Activated CD8-positive, alpha-beta memory T cell treated with anti-CD3 and anti-CD28 coated beads, Interleukin-2, amount 10 ng/mL, durations not matched to agents 7 days and 5 days (primary cell): ENCODE data around the gene NPRL2. TPM values are rescaled to one million over a fixed set of nuclear protein-coding genes. Genes with fewer than 3 reads are reported as not detected.

Experiments used
- ATAC-seq: fragments of 150-1000 bp; cut with Tn5 transposase; one replicate; pipeline ENCODE4 v1.10.0; 2021; ENCODE audit warnings: moderate library complexity
- CTCF ChIA-PET: fragments of 350-600 bp; sonication (Branson Sonifier 250); formaldehyde crosslinking; loops from one replicate; lab custom pipeline; 2021; ENCODE audit warnings: antibody characterized with exemption; lab: Charles Lee
- DNase-seq: peaks from one replicate; pipeline ENCODE4 v3.0.0-alpha.2; 2020
- H3K27ac Mint-ChIP-seq: one replicate; pipeline ENCODE4 v1.8.0; 2021; ENCODE audit warnings: mild to moderate bottlenecking, mixed read lengths
- H3K27me3 Mint-ChIP-seq: one replicate; pipeline ENCODE4 v1.8.0; 2021; ENCODE audit warnings: mixed read lengths
- H3K36me3 Mint-ChIP-seq: one replicate; pipeline ENCODE4 v1.8.0; 2021; ENCODE audit warnings: mild to moderate bottlenecking, mixed read lengths
- H3K4me1 Mint-ChIP-seq: one replicate; pipeline ENCODE4 v1.8.0; 2021; ENCODE audit warnings: mixed read lengths
- H3K4me3 Mint-ChIP-seq: one replicate; pipeline ENCODE4 v1.8.0; 2021; ENCODE audit warnings: mild to moderate bottlenecking, moderate library complexity, mixed read lengths
- H3K9me3 Mint-ChIP-seq: one replicate; pipeline ENCODE4 v1.8.0; 2022; ENCODE audit warnings: low read depth, mixed read lengths
- total RNA-seq, 2 experiments: library from RNA; stranded (reverse); gene quantifications; one replicate each; pipeline ENCODE4 v1.2.3, GENCODE V29; 2021

The NPRL2 gene
- total RNA-seq, 2 experiments from 2014 or later = 45.3 to 49.7 TPM

DNA sequence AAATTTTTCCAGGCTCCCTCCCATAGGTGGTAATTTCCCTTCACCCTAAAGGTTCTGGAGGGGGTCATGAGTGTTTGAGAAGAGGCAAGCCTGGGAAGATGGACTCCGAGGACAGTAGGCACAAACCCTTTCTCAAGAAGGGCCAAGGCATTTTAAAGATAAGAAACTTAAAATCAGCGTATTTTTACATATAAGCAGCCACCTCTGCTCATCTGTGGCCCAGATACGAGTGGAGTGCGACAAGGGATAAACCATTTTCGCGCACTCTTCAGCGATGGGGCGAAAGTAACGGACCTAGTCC is 10.5 kb downstream of the NPRL2 start:
- peaks cover 44% of the 10 kb centered on the region for H3K36me3 Mint-ChIP-seq
- CTCF ChIA-PET = interaction anchor here (0.7 to 9.2 kb wide), 11 partner anchors 9 to 270 kb away, joined by 3 to 91 read pairs (median 6); partner anchors contain the start of genes CISH, HYAL2, HYAL3 and NAA80

DNA sequence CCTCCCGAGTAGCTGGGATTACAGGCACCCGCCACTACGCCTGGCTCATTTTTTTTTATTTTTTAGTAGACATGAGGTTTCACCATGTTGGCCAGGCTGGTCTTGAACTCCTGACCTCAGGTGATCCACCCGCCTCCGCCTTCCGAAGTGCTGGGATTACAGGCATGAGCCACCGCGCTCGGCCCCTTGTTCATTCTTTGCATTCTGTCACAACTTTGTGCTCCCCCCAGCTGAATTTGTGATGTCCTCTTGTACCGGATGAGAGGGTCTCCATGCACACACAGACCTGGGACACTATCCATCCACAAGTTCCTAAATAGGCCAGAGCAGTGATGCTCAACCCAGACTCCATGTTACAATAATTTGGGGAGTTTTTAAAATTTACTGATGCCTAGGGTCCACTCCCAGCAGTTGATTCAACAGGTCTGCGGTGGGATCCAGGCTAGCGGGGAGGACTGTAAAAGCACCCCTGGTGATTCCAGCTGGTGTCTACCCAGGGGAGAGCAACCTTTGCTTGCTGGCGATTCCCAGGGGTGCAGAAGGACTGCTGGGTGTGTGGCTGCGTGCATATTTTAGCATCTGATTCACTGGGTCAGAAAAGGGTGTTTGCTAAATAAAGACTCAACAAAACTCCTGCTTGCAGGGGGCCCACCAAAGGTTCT is 11.0 kb downstream of the NPRL2 start:
- Mint-ChIP-seq H3K4me3 (peak overlapping the region; percentile 92), H3K27me3 (no peaks in the 10 kb centered on the region), H3K36me3 (peaks cover 46% of the 10 kb centered on the region), H3K9me3 (no peaks in the 10 kb centered on the region), H3K27ac (peak overlapping the region; percentile 94), H3K4me1 (peaks cover 49% of the 10 kb centered on the region)
- CTCF ChIA-PET = interaction anchor here (0.7 to 9.2 kb wide), 10 partner anchors 10 to 271 kb away, joined by 3 to 91 read pairs (median 8); partner anchors contain the start of genes CISH, CYB561D2, HYAL2 and HYAL3
- no peak for DNase-seq
- no peak for ATAC-seq

More for the DNA sequence above, 10.5 kb downstream of the NPRL2 start:
- DNase-seq (no peak), ATAC-seq (no peak)
- Mint-ChIP-seq H3K4me1 (peaks cover 49% of the 10 kb centered on the region), H3K4me3 (peak overlapping the region; percentile 92), H3K27ac (peak overlapping the region; percentile 94), H3K27me3 (no peaks in the 10 kb centered on the region), H3K9me3 (no peaks in the 10 kb centered on the region)

DNA sequence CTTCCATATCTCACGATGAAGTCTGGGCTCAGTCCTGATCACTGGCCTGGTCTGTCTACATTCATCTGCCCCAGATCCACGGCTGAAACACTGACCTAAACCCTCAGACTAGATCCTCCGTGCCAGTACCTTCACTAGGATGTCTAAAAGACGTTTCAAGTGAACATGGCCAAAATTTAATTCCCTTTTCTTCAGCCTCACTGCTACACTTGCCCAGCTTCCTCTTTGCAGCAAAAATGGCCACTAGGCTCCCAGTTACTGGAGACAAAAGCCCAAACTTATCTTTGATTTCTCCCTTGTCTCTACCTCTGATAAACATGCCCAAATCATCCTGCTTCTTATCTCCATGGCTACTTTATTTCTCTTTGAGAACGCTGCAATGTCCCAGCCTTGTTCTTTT is 11.6 kb downstream of the NPRL2 start:
- Mint-ChIP-seq H3K36me3 (peaks cover 53% of the 10 kb centered on the region), H3K4me3 (peak overlapping the region; percentile 92), H3K27me3 (no peaks in the 10 kb centered on the region), H3K9me3 (no peaks in the 10 kb centered on the region), H3K4me1 (peaks cover 54% of the 10 kb centered on the region), H3K27ac (peak overlapping the region; percentile 94)
- CTCF ChIA-PET = interaction anchor here (0.7 to 9.2 kb wide), 9 partner anchors 11 to 271 kb away, joined by 3 to 91 read pairs (median 11); partner anchors contain the start of genes CISH, CYB561D2, HYAL2 and HYAL3
- no peak for DNase-seq
- ATAC-seq = no peak

DNA sequence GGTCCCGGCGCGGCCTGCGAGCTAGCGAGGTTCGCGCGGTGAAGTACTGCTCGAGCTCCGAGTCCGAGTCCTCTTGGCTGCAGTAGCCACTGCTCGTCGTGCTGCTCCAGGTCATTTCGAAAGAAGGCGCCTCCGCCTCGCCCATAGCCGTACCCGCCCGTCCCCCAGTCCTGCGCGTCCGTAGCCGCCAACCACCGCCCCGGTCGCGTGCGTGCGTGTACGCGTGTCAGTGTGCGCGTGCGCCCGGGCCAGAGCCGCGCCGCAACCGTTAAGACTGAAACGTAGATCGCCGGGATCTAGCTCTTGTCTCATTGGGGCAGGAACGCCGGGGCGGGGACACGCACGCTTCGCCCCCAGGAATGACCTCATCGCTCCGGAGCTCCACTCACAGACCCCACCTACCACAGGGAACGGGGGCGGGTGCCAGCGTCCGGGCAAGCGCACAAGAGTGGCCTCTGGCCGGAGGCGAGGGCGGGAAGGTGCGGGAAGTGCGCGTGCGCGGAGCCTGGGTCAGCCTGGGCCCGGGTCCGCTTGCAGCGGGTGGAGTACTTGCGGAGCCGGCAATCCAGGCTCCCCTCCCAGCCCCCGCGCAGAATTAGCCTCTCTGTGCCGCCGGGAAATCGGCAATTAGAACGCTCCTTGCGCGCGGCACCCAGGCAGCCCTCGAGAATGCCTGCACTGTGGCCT is 13.3 kb downstream of the NPRL2 start:
- Mint-ChIP-seq H3K27ac (peak overlapping the region; percentile 94), H3K36me3 (peaks cover 63% of the 10 kb centered on the region), H3K4me1 (peaks cover 50% of the 10 kb centered on the region), H3K27me3 (no peaks in the 10 kb centered on the region), H3K9me3 (no peaks in the 10 kb centered on the region), H3K4me3 (peak overlapping the region; percentile 92)
- CTCF ChIA-PET = interaction anchor here (0.8 to 9.2 kb wide), 21 partner anchors 9 to 276 kb away, joined by 3 to 91 read pairs (median 4); partner anchors contain the start of genes CISH, CYB561D2, GNAI2 and HEMK1
- ATAC-seq (peak; percentile 74), DNase-seq (peak; percentile 99)

DNA sequence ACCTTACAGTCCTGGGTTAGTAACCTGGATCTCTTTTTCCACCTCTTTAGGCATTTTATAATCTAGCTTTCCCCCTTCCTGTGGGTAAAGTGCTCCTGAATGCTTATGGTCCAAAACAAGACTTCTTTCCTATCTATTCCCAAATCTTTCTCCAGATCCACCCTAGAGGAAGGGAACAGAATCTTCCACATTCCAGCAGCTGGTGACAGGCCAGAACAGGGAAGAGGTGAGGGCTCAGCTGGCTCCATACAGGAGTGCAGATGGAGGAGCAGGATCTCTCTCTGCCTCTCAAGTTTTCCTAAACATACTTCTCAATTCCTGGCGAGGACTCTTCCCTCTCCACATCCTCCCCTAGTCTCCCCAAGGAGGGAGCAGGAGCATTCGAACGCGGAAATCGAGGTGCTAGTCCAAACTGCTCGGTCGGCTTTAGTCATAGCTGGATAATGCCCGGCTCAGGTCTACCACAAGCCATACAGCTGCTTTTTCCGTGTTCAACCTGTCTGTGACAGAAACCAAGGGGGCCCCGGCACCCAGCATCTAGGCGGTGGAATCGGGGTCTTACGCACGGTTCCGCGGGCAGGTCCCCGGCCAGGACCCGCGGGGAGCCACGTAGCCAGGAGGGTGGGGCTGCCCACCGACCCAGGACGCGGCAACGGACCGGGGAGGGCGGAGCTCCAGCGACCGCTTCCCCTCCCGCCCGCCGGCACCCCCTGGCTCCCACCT is 14.0 kb downstream of the NPRL2 start:
- CTCF ChIA-PET = interaction anchor here (0.8 to 9.2 kb wide), 20 partner anchors 9 to 274 kb away, joined by 3 to 91 read pairs (median 5); partner anchors contain the start of genes CISH, CYB561D2, GNAI2 and HEMK1

DNA sequence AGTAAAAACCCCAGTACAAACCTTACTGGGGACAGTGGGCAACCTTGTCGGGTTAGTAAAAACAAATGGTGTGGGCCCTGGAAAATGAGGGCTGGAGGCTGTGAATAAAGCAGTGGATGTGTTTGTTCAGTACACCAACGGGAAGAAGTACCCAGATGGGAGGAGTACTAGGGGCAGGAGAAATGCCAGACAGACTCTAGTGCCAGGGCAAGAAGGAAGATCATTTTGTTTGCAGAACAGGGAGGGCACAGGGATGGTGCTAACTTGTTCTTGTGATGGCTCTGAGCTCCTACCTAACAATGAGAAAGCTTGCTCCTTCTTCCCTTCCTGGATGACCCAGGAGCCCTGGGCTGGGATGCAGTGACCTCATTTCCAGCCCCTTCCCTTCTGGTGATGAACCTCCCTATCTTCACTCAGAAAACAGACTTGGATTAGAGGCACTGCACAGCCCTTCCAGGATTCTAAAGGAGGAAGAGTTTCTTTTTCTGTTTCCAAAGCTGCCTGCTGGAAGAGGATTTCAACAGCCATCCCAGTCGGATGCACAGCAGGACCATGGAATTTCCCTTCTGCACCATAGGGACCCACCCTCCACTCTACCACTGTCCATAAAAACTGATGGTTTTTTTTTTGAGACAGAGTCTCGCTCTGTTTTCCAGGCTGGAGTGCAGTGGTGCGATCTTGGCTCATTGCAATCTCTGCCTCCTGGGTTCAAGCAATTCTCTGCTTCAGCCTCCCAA is 16.1 kb downstream of the NPRL2 start:
- CTCF ChIA-PET = interaction anchor here (1.2 to 9.2 kb wide), 5 partner anchors 12 to 88 kb away, joined by 3 to 91 read pairs (median 8); partner anchors contain the start of genes CYB561D2, HYAL2 and NPRL2
- ATAC-seq (no peak), DNase-seq (no peak)
- Mint-ChIP-seq H3K36me3 (peaks cover 80% of the 10 kb centered on the region), H3K9me3 (no peaks in the 10 kb centered on the region), H3K27me3 (no peaks in the 10 kb centered on the region), H3K27ac (peak overlapping the region; percentile 85), H3K4me3 (peak overlapping the region; percentile 44), H3K4me1 (peaks cover 44% of the 10 kb centered on the region)

More for the DNA sequence above, 14.0 kb downstream of the NPRL2 start:
- no peaks in the 10 kb centered on the region for H3K9me3 Mint-ChIP-seq
- peaks cover 69% of the 10 kb centered on the region for H3K36me3 Mint-ChIP-seq
- H3K27ac Mint-ChIP-seq = peak overlapping the region; percentile 94
- no peaks in the 10 kb centered on the region for H3K27me3 Mint-ChIP-seq
- DNase-seq (peak; percentile 84), ATAC-seq (peak; percentile 3)
- H3K4me3 Mint-ChIP-seq = peak overlapping the region; percentile 92
- H3K4me1 Mint-ChIP-seq = peaks cover 45% of the 10 kb centered on the region

DNA sequence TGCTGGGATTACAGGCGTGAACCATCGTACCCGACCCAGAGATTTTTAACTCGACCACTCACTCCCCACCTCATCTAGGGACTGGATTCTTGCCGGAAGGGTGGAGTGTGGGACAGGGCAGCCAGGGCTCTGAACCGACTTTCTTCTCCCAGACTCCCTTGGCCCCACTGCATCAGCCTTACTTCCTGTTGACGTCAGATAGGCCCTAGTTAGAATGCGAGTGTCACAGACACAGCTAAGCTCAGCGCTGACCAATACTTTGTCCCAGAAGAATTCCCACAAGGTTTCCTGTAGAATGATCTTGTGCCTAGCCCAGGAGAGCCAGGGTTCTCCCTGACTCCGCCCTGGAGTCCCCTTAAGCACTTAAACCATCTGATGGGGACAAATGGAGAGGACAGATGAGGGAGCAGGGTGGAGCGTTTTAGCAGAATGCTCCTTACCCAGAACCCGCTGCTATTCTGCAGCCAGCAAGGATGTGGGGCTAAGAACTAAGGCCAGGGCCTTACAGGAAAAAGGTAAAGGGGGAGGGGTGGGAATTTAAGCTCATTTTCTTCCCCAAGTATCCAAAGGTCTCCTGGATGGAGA is 16.7 kb downstream of the NPRL2 start:
- peaks cover 75% of the 10 kb centered on the region for H3K36me3 Mint-ChIP-seq
- peaks cover 44% of the 10 kb centered on the region for H3K4me1 Mint-ChIP-seq
- no peak for DNase-seq
- no peaks in the 10 kb centered on the region for H3K9me3 Mint-ChIP-seq
- CTCF ChIA-PET = interaction anchor here (1.2 to 9.2 kb wide), 4 partner anchors 11 to 17 kb away, joined by 3 to 91 read pairs (median 7); partner anchors contain the start of genes CYB561D2, HYAL2 and NPRL2
- ATAC-seq = no peak
- H3K27me3 Mint-ChIP-seq = no peaks in the 10 kb centered on the region
- peak overlapping the region; percentile 85 for H3K27ac Mint-ChIP-seq
- H3K4me3 Mint-ChIP-seq = peak overlapping the region; percentile 44

DNA sequence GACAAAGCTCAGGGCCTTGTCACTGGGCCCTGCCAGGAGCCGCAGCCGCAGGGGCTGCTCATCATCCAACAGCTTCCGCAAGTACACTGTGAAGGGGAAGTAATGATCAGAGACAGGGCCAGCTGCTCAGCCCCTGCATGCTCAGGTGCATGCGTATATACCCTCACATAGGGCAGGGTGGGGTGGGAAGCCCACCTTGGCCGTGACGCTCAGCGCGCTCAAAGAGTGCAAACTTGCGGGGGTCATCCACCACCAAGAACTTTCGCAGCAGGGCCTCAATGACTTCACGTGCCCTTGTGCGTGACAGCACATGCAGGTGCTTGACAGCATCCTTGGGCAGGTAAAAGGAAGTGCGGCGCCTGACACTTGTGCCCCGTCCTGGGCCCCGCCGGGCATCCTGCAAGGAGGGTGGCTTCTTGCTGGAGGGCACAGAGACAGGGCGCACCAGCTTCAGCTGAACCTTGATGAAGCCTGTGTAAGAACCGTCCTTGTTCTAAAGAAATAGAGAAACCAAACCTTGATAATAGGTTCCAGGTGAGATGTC is 19.1 kb downstream of the NPRL2 start:
- peaks cover 57% of the 10 kb centered on the region for H3K36me3 Mint-ChIP-seq
- H3K27ac Mint-ChIP-seq = no peak overlapping the region
- DNase-seq (no peak), ATAC-seq (no peak)
- CTCF ChIA-PET = interaction anchor here (0.9 to 9.2 kb wide), 4 partner anchors 9 to 71 kb away, joined by 3 to 91 read pairs (median 3); partner anchors contain the start of genes CYB561D2, HYAL2 and NPRL2
- H3K4me1 Mint-ChIP-seq = peaks cover 57% of the 10 kb centered on the region
- no peaks in the 10 kb centered on the region for H3K9me3 Mint-ChIP-seq
- H3K4me3 Mint-ChIP-seq = no peak overlapping the region
- no peaks in the 10 kb centered on the region for H3K27me3 Mint-ChIP-seq

DNA sequence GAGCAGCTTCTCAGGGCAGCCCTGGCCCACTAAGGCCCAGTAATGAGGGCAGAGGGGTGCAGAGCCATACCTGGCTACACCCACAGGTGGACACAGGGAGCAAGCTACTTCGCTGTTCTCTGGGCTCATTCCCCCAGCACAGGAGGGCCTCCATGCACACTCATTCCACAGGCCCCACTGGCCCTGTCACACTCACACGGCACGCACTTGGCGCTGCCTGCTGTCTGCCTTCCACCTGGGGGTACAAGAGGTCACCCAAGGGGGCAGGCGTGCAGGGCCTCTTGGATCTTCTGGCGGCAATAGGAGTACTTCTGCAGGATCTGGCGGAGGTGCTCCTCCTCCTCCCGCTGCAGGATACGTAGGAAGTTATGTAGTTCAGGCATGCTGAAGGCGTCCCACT is 20.2 kb downstream of the NPRL2 start:
- H3K27ac Mint-ChIP-seq = peak overlapping the region; percentile 28
- H3K36me3 Mint-ChIP-seq = peaks cover 46% of the 10 kb centered on the region
- DNase-seq (no peak), ATAC-seq (no peak)
- no peaks in the 10 kb centered on the region for H3K27me3 Mint-ChIP-seq
- peaks cover 51% of the 10 kb centered on the region for H3K4me1 Mint-ChIP-seq
- H3K9me3 Mint-ChIP-seq = no peaks in the 10 kb centered on the region
- CTCF ChIA-PET = interaction anchor here (18.0 kb wide), 1 partner anchor 31 kb away, joined by 266 read pairs; the partner anchor contains the start of genes HYAL1, HYAL3, IFRD2 and NAA80
- H3K4me3 Mint-ChIP-seq = no peak overlapping the region

DNA sequence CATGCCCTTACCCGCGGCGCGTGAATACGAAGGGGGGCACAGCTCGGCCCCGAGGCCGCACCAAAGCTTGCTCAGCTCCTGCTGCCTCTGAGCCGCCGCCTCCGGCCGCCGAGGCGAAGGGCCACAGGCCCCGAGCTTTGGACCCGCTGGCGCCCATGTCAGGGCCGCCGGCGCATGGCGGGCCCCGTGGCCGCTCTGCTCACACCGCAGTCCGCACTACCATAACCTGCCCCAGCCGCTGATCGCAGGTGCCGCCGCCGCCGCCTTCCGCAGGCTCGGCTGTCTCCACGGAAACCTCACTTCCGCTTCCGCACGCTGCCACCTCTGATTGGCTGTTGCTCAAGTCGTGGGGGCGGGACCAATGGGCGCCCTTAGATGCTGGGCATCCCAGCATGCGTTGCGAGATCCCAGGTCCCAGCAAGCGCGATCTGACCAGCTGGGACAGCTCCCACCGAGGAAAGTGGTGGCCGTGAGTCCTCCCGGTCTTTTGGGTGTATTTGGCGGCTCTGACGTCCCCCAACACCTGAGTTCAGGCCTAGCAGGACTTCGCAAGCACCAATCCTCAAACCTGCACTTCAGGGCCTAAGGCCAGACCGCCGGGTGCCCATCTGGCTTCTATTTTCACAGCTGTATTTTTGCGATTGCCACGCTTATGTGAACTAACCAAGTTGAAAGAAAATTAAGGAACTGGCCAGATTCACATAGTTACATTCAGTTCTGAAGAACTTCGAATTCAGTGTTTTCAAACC is 22.5 kb downstream of the NPRL2 start, which contains the start of gene TUSC2:
TSS of gene TUSC2 (minus strand) at position 281 of the 749 bp plus-strand sequence. CDS start at position 157, 124 bp downstream.
- Mint-ChIP-seq H3K9me3 (no peaks in the 10 kb centered on the region), H3K4me3 (peak within 1 kb of the TSS; percentile 78), H3K27me3 (no peaks in the 10 kb centered on the region), H3K27ac (peak within 1 kb of the TSS; percentile 81), H3K4me1 (peaks cover 33% of the 10 kb centered on the region), H3K36me3 (peaks cover 28% of the 10 kb centered on the region)
- CTCF ChIA-PET = interaction anchor here (0.9 to 18.0 kb wide), 12 partner anchors 10 to 134 kb away, joined by 3 to 266 read pairs (median 4); partner anchors contain the start of genes HYAL1, HYAL3, IFRD2 and LSMEM2
- ATAC-seq (peak; percentile 92), DNase-seq (peak; percentile 98)

DNA sequence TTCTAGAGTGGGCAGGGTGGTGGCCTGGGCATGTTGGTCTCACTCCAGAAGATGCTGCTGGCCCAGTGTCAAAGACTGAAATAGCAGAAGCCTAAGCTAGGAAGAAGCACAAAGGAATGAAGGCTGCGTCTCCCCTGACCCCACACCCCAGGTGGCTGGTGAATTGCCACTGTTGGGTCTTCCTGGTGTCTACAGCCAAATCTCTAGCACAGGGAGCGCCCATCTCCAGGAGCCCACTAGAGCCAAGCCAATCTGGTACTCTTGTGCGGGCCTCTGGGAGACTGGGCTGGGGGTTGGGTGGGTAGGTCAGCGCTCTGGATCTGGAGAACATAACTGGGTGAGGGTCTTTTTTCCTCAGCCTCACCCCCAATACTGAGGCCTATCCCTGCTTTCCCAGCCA is 23.4 kb downstream of the NPRL2 start:
- H3K27ac Mint-ChIP-seq = peak overlapping the region; percentile 67
- ATAC-seq (no peak), DNase-seq (peak; percentile 39)
- peaks cover 30% of the 10 kb centered on the region for H3K4me1 Mint-ChIP-seq
- CTCF ChIA-PET = interaction anchor here (0.7 to 18.0 kb wide), 9 partner anchors 10 to 133 kb away, joined by 3 to 266 read pairs (median 5); partner anchors contain the start of genes HYAL1, HYAL3, IFRD2 and LSMEM2
- no peaks in the 10 kb centered on the region for H3K27me3 Mint-ChIP-seq
- no peaks in the 10 kb centered on the region for H3K9me3 Mint-ChIP-seq
- H3K36me3 Mint-ChIP-seq = peaks cover 23% of the 10 kb centered on the region
- peak overlapping the region; percentile 78 for H3K4me3 Mint-ChIP-seq
